ENCODE data around the gene SRRM1.
"Not testable (repeated sequence)": the region's sequence is repeated elsewhere in the genome, so short reads cannot be mapped to it uniquely, and the experiment has no call there.

SRRM1 gene

DNA sequence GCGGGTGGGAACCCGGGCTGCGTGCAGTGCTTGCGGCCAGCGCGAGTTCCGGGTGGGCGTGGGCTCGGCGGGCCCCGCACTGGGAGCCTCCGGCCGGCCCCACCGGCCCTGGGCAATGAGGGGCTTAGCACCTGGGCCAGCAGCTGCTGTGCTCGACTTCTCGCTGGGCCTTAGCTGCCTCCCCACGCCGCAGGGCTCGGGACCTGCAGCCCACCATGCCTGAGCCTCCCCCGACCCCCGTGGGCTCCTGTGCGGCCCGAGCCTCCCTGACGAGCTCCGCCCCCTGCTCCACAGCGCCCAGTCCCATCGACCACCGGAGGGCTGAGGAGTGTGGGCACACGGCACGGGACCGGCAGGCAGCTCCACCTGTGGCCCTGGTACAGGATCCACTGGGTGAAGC lies 78.4 kb downstream of the SRRM1 start:
- no peak for DNase-seq (ENCODE audit: low spot score)

DNA sequence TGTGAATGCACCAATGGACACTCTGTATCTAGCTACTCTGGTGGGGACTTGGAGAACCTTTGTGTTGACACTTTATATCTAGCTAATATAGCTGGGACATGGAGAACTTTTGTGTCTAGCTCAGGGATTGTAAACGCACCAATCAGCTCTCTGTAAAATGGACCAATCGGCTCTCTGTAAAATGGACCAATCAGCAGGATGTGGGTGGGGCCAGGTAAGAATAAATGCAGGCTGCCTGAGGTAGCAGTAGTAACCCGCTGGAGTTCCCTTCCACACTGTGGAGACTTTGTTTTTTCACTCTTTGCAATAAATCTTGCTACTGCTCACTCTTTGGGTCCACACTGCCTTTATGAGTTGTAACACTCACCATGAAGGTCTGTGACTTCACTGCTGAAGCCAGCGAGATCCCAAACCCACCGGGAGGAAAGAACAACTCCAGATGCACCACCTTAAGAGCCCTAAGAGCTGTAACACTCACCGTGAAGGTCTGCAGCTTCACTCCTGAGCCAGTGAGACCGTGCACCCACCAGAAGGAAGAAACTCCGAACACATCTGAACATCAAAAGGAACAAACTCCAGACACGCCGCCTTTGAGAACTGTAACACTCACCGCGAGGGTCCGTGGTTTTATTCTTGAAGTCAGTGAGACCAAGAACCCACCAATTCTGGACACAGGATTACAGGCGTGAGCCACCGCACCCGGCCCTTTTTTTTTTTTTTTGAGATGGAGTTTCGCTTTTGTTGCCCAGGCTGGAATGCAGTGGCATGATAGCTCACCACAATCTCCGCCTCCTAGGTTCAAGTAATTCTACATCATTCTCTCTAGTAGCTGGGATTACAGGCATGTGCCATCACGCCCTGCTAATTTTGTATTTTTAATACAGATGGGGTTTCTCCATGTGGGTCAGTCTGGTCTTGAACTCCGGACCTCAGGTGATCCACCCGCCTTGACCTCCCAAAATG lies 79.3 kb downstream of the SRRM1 start:
- not testable (repeated sequence) for DNase-seq (ENCODE audit: low spot score)
